ENCODE data around the gene IQCF2. TPM values are rescaled to one million over a fixed set of nuclear protein-coding genes. Genes with fewer than 3 reads are reported as not detected.

The IQCF2 gene
- total and polyA plus RNA-seq, 2 donors (not counting 3 experiments of a cell fraction or from before 2014, with no cell fraction given) = not detected

DNA sequence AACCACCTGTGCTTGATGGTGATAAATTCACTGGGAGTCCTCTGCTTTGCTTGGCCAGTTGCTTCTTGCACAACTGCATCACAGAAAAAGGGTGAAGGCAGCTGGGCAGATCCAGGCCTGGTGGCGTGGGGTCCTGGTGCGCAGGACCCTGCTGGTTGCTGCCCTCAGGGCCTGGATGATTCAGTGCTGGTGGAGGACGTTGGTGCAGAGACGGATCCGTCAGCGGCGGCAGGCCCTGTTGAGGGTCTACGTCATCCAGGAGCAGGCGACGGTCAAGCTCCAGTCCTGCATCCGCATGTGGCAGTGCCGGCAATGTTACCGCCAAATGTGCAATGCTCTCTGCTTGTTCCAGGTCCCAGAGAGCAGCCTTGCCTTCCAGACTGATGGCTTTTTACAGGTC lies 31.1 kb upstream of the IQCF2 start:
- no peak overlapping the region for H3K4me2 ChIP-seq (ENCODE audit: insufficient read depth, low read length)
- no peak overlapping the region for H3K4me3 ChIP-seq (replicated peaks in 1 of 3; ENCODE audit: insufficient read depth in 1 of 3, low read depth in 1 of 3, low read length in 3 of 3)
- dilution Hi-C loops (cut with MboI; ENCODE audit: extremely low pct_ligation_motif_present, low sequenced_read_pairs) = no loop called here
- TF ChIP-seq EZH2 (IDR thresholded peaks at IDR 0.05; ENCODE audit: borderline replicate concordance, low read depth, low read length, severe bottlenecking) (no peak), POLR2A (IDR thresholded peaks at IDR 0.05; ENCODE audit: low read depth, low read length) (no peak), MYC (IDR thresholded peaks at IDR 0.05; ENCODE audit: low read depth, low read length) (no peak), GATA2 (IDR thresholded peaks at IDR 0.05; ENCODE audit: insufficient read depth, insufficient read length, low read depth, low read length) (no peak), FOS (IDR thresholded peaks at IDR 0.05; ENCODE audit: borderline replicate concordance, insufficient read depth, low read length) (no peak), JUN (IDR thresholded peaks at IDR 0.05; ENCODE audit: borderline replicate concordance, insufficient read depth, insufficient read length, low read depth) (no peak), POLR2AphosphoS5 (IDR thresholded peaks at IDR 0.05; ENCODE audit: insufficient read depth, low read depth, low read length) (no peak)
- TF ChIP-seq, protein P1, sequence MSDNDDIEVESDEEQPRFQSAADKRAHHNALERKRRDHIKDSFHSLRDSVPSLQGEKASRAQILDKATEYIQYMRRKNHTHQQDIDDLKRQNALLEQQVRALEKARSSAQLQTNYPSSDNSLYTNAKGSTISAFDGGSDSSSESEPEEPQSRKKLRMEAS (IDR thresholded peaks at IDR 0.05; ENCODE audit: insufficient read depth, insufficient read length) = no peak
- TF ChIP-seq, protein P2, sequence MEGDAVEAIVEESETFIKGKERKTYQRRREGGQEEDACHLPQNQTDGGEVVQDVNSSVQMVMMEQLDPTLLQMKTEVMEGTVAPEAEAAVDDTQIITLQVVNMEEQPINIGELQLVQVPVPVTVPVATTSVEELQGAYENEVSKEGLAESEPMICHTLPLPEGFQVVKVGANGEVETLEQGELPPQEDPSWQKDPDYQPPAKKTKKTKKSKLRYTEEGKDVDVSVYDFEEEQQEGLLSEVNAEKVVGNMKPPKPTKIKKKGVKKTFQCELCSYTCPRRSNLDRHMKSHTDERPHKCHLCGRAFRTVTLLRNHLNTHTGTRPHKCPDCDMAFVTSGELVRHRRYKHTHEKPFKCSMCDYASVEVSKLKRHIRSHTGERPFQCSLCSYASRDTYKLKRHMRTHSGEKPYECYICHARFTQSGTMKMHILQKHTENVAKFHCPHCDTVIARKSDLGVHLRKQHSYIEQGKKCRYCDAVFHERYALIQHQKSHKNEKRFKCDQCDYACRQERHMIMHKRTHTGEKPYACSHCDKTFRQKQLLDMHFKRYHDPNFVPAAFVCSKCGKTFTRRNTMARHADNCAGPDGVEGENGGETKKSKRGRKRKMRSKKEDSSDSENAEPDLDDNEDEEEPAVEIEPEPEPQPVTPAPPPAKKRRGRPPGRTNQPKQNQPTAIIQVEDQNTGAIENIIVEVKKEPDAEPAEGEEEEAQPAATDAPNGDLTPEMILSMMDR (IDR thresholded peaks at IDR 0.05; ENCODE audit: extremely low read depth in 1 of 2, insufficient read depth in 1 of 2, low read depth in 1 of 2, low read length in 2 of 2) = no peak
- intact Hi-C loops (cut with micrococcal nuclease) = no loop called here
- no peak overlapping the region for H2AFZ ChIP-seq (ENCODE audit: low read depth, low read length)
- H4K20me1 ChIP-seq (replicated peaks; ENCODE audit: control insufficient read depth, extremely low read depth, insufficient read depth, low read length) = no peaks in the 10 kb centered on the region
- BruUV-seq (replicated peaks) = no TSS peak
- no peak for FAIRE-seq
- H3K27ac ChIP-seq (ENCODE audit: insufficient read depth, low read depth, low read length) = no peak overlapping the region
- no peaks in the 10 kb centered on the region for H3K9me3 ChIP-seq (replicated peaks; ENCODE audit: control insufficient read depth, insufficient read depth, low read length)
- no peaks in the 10 kb centered on the region for H3K4me1 ChIP-seq (ENCODE audit: control insufficient read depth, extremely low read depth, insufficient read depth, low read length)
- H3K9me1 ChIP-seq (replicated peaks; ENCODE audit: control insufficient read depth, extremely low read depth, insufficient read depth, low read length) = no peaks in the 10 kb centered on the region
- H3K79me2 ChIP-seq (ENCODE audit: control insufficient read depth, insufficient read depth, low read length) = no peaks in the 10 kb centered on the region
- no peak overlapping the region for H3K9ac ChIP-seq (replicated peaks; ENCODE audit: extremely low read depth, insufficient read depth, low read length)
- H3K27me3 ChIP-seq (ENCODE audit: control insufficient read depth in 2 of 2, insufficient read depth in 2 of 2, low read length in 2 of 2) = peaks cover 0 to 2% of the 10 kb centered on the region in 2 experiments
- H3K36me3 ChIP-seq (ENCODE audit: control insufficient read depth in 2 of 2, extremely low read depth in 1 of 2, insufficient read depth in 2 of 2, low read length in 2 of 2) = no peaks in the 10 kb centered on the region
- CTCF ChIA-PET = no interaction called here
- POLR2A ChIA-PET = no interaction called here
- no peak for DNase-seq (ENCODE audit: low read depth, low spot score)
